HG03565 (cell line): ENCODE measurements around the gene SYNDIG1L.
"Not testable (repeated sequence)": the region's sequence is repeated elsewhere in the genome, so short reads cannot be mapped to it uniquely, and the experiment has no call there.

Experiments
- ATAC-seq: cut with Tn5 transposase; IDR thresholded peaks from one replicate; pipeline ENCODE4 v1.9.1; 2021; ENCODE audit warnings: mild to moderate bottlenecking, moderate library complexity; ENCODE audit not compliant: unreplicated experiment

The SYNDIG1L gene

DNA sequence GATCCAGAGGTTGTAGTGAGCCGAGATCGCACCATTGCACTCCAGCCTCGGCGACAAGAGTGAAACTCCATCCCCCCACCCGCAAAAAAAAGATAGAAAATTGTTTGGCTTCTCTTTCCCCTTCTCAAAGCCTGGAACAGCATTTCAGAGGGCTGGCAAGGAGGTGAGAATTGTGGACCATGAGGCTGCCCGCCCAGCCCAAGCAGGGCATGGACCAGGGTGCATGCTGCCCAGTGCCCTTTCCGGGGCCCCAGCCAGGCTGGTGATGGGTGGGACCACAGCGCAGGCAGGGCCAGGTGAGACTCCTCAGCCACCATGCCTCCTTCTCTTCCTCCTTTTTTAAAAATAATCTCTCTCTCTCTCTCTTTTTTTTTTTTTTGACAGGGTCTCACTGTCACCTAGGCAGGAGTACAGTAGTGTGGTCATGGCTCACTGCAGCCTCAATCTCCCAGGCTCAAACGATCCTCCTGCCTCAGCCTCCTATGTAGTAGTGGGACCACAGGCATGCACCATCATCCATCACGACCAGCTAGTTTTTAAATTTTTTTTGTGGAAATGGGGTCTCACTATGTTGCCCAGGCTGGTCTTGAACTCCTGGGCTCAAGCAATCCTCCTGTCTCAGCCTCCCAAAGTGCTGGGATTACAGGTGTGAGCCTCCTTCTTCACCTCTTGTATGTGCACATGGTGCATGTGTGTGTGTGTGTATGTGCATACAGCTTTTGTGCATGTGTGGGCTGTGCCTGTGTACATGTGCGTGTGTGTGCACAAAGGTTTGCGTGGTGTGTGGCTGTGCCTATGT lies 22.2 kb downstream of the SYNDIG1L start:
- no peak for ATAC-seq

DNA sequence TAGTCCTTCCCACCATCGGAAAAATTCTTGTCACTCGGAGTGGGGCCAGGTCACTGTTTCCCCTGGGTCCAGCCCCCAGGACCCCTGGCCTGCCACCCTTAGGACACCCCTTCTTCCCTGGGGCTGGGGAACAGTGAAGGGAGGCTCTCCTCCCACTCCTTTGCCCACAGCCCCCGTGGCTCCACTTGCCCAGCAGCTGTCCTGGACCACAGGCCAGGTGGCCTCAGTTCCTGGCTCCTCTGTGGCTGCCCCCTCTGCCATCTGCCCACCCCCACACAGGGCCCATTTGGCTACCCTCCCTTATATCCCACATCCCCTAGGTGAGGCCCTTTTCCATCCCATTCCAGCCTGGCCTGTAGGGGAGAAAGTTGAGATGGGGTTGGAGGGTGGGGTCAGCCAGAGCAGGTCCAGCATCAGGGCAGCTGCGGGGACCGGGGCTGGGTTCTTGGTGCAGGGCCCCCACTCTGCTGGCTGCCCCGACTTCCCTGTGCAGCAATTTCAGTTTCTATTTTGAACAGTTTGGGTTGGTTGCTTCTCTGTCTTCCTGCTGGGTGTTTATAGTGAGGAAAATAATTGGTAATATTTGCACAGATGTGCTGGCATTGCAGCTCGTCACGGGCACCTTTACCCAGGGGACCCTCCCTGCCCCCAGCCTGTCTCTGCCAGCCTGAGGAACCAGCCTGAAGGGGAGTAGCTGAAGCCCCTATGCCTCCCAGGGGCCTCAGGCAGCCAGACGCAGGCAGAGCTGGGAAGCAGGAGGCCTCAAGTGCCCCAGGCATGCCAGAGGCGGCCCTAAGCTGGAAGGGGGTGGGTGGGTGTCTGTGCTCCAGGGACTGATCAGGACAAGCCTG lies 23.4 kb downstream of the SYNDIG1L start:
- ATAC-seq = no peak

- peak; percentile 60 for ATAC-seq
Measured at GRCh38 chr14:74401504-74402241, 24.3 kb downstream of the SYNDIG1L start.

- ATAC-seq = no peak
Measured at GRCh38 chr14:74400919-74401503, 25.0 kb downstream of the SYNDIG1L start.

DNA sequence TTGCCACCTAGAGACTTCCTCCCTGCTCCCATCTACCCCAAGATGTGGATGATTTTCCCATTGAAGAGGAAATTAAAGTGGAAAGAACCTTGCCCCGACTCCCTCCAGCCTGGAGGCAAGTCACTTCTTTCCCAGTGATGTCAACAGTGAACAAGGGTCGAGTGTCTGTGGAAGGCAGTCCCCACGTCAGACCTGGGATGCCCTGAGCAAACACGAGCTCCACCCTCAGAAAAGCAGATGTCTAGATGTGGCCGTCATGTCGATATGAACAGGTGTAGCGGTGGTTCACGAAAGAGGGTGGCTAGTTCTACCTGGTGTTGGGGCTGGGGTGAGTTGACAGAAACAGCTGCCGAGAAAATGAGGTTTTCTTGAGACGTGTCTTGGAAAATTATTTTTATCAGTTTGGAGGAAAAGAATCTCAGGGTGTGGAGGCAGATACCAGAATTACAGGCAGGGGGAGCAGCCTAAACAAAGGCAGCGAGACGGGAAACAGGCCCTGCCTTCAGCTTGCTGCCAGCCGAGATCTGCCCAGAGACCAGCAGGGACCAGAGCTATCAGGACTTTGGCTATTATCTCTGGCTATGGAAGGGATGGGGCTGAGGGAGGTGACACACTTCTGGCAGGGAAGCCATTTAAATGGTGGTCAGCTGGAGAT lies 25.9 kb downstream of the SYNDIG1L start:
- no peak for ATAC-seq

DNA sequence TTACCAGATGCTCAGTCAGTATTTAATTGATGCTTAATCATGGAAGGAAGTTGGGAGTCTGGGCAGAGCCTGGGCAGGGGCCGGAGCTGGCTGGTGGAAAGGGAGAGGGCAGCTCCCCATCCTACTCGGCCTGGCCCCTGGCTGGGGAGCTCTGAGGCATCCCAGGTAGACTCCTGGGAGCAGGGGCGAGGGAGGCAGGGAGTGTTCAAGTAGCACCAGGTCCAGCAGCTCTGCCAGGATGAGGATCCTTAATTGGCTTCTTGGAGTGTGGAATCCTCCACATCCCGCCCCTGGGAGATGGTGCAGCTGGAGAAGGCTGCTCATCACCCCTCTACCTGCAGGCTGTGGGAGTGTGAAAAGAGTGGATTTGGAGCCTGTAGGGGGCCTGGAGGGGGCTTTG lies 30.9 kb downstream of the SYNDIG1L start:
- ATAC-seq = no peak

DNA sequence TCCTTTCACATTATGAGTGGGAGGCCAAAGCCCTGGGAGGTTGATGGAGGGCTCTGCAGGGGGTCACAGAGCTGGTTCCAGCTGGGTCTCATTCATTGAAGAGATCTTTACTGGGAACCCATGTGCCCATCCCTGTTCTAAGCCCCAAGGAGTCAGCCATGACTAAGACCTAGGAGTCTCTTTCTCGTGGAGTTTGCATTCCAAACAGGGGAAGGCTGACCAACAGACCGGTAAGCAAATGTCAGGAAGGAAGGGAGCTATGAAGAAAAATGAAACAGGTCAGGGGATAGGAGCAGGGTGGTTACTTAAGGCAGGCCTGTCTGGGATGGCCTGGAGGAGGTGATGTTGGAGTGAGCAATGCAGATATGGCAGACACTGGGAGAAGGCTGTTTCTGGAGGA lies 31.5 kb downstream of the SYNDIG1L start:
- ATAC-seq = no peak

- no peak for ATAC-seq
Measured at GRCh38 chr14:74392616-74393570, 33.1 kb downstream of the SYNDIG1L start.

DNA sequence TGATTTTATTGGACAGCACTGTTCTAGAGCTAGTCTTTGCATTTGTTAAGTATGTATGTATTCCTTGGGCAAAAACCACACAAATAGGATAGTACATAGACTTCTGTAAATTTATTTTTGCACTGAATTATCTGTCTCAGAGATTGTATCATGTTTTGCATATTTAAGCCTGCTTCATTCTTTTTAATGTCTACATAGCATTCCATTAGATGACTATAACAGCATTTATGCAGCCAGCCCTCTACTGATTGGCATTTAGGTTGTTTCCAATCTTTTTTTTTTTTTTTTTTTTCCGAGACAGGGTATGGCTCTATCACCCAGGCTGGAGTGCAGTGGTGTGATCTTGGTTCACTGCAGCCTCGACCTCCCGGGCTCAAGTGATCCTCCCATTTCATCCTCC lies 34.5 kb downstream of the SYNDIG1L start:
- ATAC-seq = no peak

- not testable (repeated sequence) for ATAC-seq
Measured at GRCh38 chr14:74390505-74390904, 35.5 kb downstream of the SYNDIG1L start.

DNA sequence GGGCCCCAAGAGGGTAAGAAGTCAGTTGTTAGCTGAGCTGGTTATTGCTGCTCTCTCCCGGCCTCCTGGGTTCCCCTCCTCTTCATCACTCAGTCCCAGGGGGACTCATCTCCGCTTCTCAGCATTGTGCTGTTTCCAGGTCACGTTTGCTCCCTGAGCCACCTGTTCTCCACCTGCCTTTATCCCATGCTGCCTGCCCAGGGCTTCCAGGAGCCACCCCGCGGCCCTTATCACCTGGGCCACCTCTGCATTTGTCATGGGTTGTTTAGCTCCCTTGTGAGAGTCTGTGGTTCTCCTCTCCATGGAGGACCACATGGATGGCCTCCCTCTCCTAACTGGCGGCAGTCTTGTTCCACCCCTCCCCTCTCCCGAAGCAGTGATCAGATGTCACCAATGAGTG lies 36.0 kb downstream of the SYNDIG1L start:
- ATAC-seq = no peak

DNA sequence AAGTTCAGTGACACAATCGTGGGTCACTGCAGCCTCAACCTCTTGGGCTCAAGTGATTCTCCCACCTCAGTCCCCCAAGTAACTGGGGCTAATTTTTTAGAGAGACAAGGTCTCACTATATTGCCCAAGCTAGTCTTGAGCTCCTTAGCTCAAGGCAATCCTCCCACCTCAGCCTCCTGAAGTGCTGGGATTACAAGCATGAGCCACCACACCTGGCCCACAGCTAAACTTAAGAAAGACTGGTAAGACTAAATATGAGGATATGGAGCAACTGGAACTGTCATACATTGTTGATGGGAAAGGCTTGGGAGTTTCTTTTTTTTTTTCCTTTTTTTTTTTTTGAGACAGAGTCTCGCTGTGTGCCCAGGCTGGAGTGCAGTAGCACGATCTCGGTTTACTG lies 43.8 kb downstream of the SYNDIG1L start:
- ATAC-seq = no peak

GRCh38 chr14:74381571-74381970 lies 44.4 kb downstream of the SYNDIG1L start:
- ATAC-seq = not testable (repeated sequence)

- no peak for ATAC-seq
Measured at GRCh38 chr14:74380845-74381244, 45.2 kb downstream of the SYNDIG1L start.

DNA sequence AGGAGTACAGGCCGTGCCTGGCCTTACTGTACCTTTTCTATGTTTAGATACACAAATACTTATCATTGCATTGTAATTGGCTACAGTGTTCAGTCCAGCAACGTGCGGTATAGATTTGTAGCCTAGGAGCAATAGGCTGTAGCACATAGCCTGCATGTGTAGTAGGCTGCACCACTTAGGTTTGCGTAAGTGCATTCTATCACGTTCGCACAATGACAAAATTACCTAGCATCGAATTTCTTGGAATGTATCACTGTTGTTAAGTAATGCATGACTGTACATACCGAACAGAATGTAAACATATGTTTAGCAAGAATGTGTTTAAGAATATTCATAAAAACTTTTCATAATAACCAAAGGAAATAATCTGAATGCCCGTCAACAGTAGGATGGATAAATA lies 45.8 kb downstream of the SYNDIG1L start:
- no peak for ATAC-seq

- no peak for ATAC-seq
Measured at GRCh38 chr14:74377976-74378690, 47.9 kb downstream of the SYNDIG1L start.

DNA sequence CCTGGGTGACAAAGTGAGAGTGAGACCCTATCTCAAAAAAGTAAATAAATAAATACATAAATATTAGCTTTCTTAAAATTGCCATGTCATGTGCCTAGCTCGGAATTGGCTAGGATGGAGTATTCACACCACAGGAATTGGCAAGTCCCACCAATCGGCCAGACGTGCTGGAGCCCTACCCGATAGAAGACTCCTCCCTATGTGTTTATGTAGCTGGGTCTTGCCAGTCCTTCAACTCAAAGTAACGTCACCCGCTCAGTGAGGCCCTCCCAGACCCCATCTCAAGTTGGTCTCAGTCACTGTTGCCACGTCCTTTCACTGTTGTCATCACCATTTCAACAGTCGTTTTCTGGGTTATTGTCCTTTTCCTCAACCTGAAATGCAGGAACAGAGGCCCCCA lies 57.6 kb downstream of the SYNDIG1L start:
- no peak for ATAC-seq

- no peak for ATAC-seq
Measured at GRCh38 chr14:74368026-74368425, 58.0 kb downstream of the SYNDIG1L start.
